PC-3 (cell line): Measurements from ENCODE around the gene IRF2.

Experiments used
- EZH2 ChIP-seq: fragments of 300-600 bp; sonication (generic); IDR thresholded peaks from one replicate; pipeline ENCODE4 v1.6.1; 2017; ENCODE audit warnings: antibody characterized with exemption, mild to moderate bottlenecking, low read length; ENCODE audit not compliant: unreplicated experiment
- EZH2phosphoT487 ChIP-seq: fragments of 300-600 bp; sonication (generic); IDR thresholded peaks from 2 replicates; pipeline ENCODE4 v1.6.1; 2018; ENCODE audit warnings: mild to moderate bottlenecking, antibody characterized with exemption, low read length, borderline replicate concordance
- TF ChIP-seq, protein P1 (sequence below): fragments of 300-600 bp; sonication (generic); conservative IDR thresholded peaks from 2 replicates; pipeline ENCODE4 v1.5.1; 2017; ENCODE audit warnings: antibody characterized with exemption, low read depth, mild to moderate bottlenecking, low read length

GRCh38 chr4:184443318-184443717 lies 31.0 kb downstream of the IRF2 start:
- TF ChIP-seq, protein P1, sequence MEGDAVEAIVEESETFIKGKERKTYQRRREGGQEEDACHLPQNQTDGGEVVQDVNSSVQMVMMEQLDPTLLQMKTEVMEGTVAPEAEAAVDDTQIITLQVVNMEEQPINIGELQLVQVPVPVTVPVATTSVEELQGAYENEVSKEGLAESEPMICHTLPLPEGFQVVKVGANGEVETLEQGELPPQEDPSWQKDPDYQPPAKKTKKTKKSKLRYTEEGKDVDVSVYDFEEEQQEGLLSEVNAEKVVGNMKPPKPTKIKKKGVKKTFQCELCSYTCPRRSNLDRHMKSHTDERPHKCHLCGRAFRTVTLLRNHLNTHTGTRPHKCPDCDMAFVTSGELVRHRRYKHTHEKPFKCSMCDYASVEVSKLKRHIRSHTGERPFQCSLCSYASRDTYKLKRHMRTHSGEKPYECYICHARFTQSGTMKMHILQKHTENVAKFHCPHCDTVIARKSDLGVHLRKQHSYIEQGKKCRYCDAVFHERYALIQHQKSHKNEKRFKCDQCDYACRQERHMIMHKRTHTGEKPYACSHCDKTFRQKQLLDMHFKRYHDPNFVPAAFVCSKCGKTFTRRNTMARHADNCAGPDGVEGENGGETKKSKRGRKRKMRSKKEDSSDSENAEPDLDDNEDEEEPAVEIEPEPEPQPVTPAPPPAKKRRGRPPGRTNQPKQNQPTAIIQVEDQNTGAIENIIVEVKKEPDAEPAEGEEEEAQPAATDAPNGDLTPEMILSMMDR, result no peak
- TF ChIP-seq EZH2phosphoT487 (no peak), EZH2 (no peak)
